A549 treated with Mapracorat at 1 μM for 4 hours (cell line): ENCODE measurements around the gene CELF3. TPM values are rescaled to one million over a fixed set of nuclear protein-coding genes. Genes with fewer than 3 reads are reported as not detected.

Source experiments
- total RNA-seq: library from RNA; stranded (reverse); fragments of 200-300 nt; extraction: Qiagen RNA extraction; gene quantifications from 5 replicates; pipeline ENCODE4 v1.2.3, GENCODE V29; 2022

The CELF3 gene
- total RNA-seq: not detected in 5 replicates

DNA sequence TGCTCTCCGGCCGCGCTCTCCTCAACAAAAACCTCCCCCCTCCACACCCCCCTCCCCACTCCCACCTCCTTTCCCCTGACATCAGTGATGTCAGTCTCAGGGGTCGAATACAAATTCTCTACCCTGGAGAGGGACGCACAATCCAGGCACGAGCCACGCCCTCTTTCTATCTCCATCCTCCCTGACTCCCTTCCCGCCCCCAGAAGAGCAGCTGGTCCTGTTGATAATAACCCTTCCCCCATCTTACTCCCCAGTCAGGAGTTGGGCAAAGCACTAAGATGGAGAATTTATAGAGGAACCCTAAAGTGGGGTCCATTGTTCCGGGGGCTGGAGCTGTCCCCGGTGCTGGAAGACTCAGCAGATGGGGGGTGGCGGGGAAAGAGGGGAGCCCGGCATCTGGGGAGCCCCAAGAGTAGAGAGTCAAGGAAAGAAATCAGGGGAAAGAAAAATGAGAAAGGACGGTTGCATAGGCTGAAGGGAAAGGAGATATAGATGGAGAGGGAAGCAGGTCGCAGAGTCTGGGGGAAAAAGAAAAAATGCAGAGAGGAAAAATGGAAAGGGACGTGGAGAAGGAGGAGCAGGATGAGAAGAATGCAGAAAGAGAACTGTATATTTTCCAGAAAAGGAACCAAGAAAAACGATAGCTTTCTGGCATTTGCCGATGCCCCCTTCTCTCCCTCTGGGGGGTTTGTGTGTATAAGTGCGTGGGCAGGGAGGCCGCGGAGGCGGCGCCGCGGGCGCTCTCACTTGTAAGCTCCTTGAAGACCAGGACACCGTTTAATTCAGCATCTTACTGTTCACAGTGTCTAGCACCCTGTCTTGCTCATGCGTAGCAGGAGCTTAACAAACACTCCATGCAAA is at the start of gene CELF3:
TSS of gene CELF3 (minus strand) at position 33 of the 861 bp plus-strand sequence. CDS start 783 bp downstream, outside the sequence.

GRCh38 chr1:151762941-151763921 is 46.6 kb upstream of the CELF3 start, which contains the start of gene MRPL9:
MRPL9 (minus strand) TSS chr1:151763496; CDS start chr1:151763479, 17 bp downstream.

GRCh38 chr1:151720974-151721787 is 4.6 kb upstream of the CELF3 start, which contains the start of gene RIIAD1:
RIIAD1 (plus strand) TSS chr1:151721522; CDS start chr1:151721537, 15 bp downstream.

Other genes starting within 250 kb of the CELF3 start
- gene CGN, start 205.4 kb downstream of the CELF3 start, total RNA-seq: 1.5 to 2.4 TPM (median 2.2 TPM) in 5 replicates
- 8.4 to 10.4 TPM (median 9.2 TPM) in 5 replicates for gene TUFT1, start 176.5 kb downstream of the CELF3 start, total RNA-seq
- gene SNX27, start 104.8 kb downstream of the CELF3 start, total RNA-seq: 7.0 to 10.3 TPM (median 7.4 TPM) in 5 replicates
- gene RIIAD1, start 4.7 kb upstream of the CELF3 start, total RNA-seq: not detected in 5 replicates
- gene MRPL9, start 46.7 kb upstream of the CELF3 start, total RNA-seq: 73.9 to 90.5 TPM (median 84.1 TPM) in 5 replicates
- gene TDRKH, start 73.7 kb upstream of the CELF3 start, total RNA-seq: 5.0 to 5.4 TPM (median 5.1 TPM) in 5 replicates
- gene LINGO4, start 88.6 kb upstream of the CELF3 start, total RNA-seq: not detected in 5 replicates
- 0.04 to 0.05 TPM in 2 of 5 replicates, not detected in the others for gene RORC, start 115.0 kb upstream of the CELF3 start, total RNA-seq
- gene C2CD4D, start 123.0 kb upstream of the CELF3 start, total RNA-seq: not detected in 5 replicates
- not detected in 5 replicates for gene THEM5, start 136.9 kb upstream of the CELF3 start, total RNA-seq
- 13.0 to 14.1 TPM (median 13.9 TPM) in 5 replicates for gene THEM4, start 192.7 kb upstream of the CELF3 start, total RNA-seq